Measurements from ENCODE around the gene PHYHIPL.
"Not testable (repeated sequence)": the region's sequence is repeated elsewhere in the genome, so short reads cannot be mapped to it uniquely, and the experiment has no call there.

Gene PHYHIPL

GRCh38 chr10:59206204-59206720, 29.8 kb downstream of the PHYHIPL start:
- no peak for DNase-seq

- no peak for DNase-seq
Measured at GRCh38 chr10:59212301-59212798, 35.9 kb downstream of the PHYHIPL start.

GRCh38 chr10:59214160-59214559, 37.7 kb downstream of the PHYHIPL start:
- DNase-seq, result no peak

GRCh38 chr10:59216178-59216869, 39.9 kb downstream of the PHYHIPL start:
- DNase-seq, result no peak

- no peak for DNase-seq
Measured at GRCh38 chr10:59222788-59223187, 46.3 kb downstream of the PHYHIPL start.

GRCh38 chr10:59223597-59223996, 47.2 kb downstream of the PHYHIPL start:
- not testable (repeated sequence) for DNase-seq

GRCh38 chr10:59225211-59225610, 48.8 kb downstream of the PHYHIPL start:
- no peak for DNase-seq

GRCh38 chr10:59227136-59227673, 50.8 kb downstream of the PHYHIPL start:
- DNase-seq, result no peak

- DNase-seq, result no peak
Measured at GRCh38 chr10:59229441-59229840, 53.0 kb downstream of the PHYHIPL start.

GRCh38 chr10:59234194-59234593, 57.8 kb downstream of the PHYHIPL start:
- DNase-seq, result no peak

- no peak for DNase-seq
Measured at GRCh38 chr10:59234816-59235429, 58.5 kb downstream of the PHYHIPL start.

GRCh38 chr10:59236064-59236697, 59.7 kb downstream of the PHYHIPL start:
- no peak for DNase-seq

- no peak for DNase-seq
Measured at GRCh38 chr10:59237775-59238174, 61.3 kb downstream of the PHYHIPL start.

GRCh38 chr10:59239108-59239507, 62.7 kb downstream of the PHYHIPL start:
- DNase-seq, result not testable (repeated sequence)

GRCh38 chr10:59240582-59241183, 64.2 kb downstream of the PHYHIPL start:
- DNase-seq, result no peak

GRCh38 chr10:59242057-59242456, 65.6 kb downstream of the PHYHIPL start:
- no peak for DNase-seq

- no peak for DNase-seq
Measured at GRCh38 chr10:59242991-59243390, 66.5 kb downstream of the PHYHIPL start.

- DNase-seq, result no peak
Measured at GRCh38 chr10:59243611-59244195, 67.3 kb downstream of the PHYHIPL start.

- no peak for DNase-seq
Measured at GRCh38 chr10:59244871-59245270, 68.4 kb downstream of the PHYHIPL start.

GRCh38 chr10:59245686-59246085, 69.2 kb downstream of the PHYHIPL start:
- no peak for DNase-seq

GRCh38 chr10:59252491-59252890, 76.0 kb downstream of the PHYHIPL start:
- no peak for DNase-seq

- no peak for DNase-seq
Measured at GRCh38 chr10:59255463-59255862, 79.0 kb downstream of the PHYHIPL start.

- DNase-seq, result no peak
Measured at GRCh38 chr10:59257224-59257623, 80.8 kb downstream of the PHYHIPL start.
